Measurements from ENCODE around the gene CYP2C9.

The CYP2C9 gene

GRCh38 chr10:95039281-95039680 is 100.8 kb downstream of the CYP2C9 start:
- no peak for DNase-seq (ENCODE audit: low read depth in 2 of 2)

All from activated CD4-positive, alpha-beta T cell treated with anti-CD3 and anti-CD28 coated beads for 24 hours (primary cell).